SU-DHL-6 (cell line): Measurements from ENCODE around the gene DNM1.

Experiments
- EZH2phosphoT487 ChIP-seq: fragments of 200-600 bp; sonication (generic), shearing (Covaris generic); conservative IDR thresholded peaks from 2 replicates; pipeline ENCODE4 v1.6.1; 2018; ENCODE audit warnings: mild to moderate bottlenecking, antibody characterized with exemption, low read length, moderate library complexity, mixed read lengths
- TF ChIP-seq, protein P1 (sequence below): fragments of 200-600 bp; sonication (generic); IDR thresholded peaks from one replicate; pipeline ENCODE4 v1.5.1; 2017; ENCODE audit warnings: antibody characterized with exemption, mild to moderate bottlenecking, low read length, moderate library complexity; ENCODE audit not compliant: insufficient read depth, poor library complexity, severe bottlenecking

DNA sequence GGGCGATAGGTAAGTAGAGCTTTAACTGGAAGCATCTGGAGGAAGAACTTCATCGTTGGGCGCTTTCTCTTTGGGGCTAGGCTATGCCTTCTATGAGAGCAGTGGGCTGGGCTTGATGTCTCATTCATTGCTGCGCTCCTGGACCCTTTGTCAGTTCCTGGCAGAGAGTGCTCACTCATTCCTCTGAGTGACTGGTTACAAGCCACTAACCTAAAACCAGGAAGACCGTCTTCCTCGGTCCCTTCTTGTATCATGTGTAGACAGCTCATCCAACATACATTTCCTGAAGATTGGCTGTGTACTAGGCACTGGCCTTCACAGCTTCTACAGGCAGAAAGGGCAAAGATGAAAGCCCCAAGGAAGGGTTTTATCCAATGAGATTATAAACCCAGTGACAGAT, 79.3 kb downstream of the DNM1 start:
- TF ChIP-seq, protein P1, sequence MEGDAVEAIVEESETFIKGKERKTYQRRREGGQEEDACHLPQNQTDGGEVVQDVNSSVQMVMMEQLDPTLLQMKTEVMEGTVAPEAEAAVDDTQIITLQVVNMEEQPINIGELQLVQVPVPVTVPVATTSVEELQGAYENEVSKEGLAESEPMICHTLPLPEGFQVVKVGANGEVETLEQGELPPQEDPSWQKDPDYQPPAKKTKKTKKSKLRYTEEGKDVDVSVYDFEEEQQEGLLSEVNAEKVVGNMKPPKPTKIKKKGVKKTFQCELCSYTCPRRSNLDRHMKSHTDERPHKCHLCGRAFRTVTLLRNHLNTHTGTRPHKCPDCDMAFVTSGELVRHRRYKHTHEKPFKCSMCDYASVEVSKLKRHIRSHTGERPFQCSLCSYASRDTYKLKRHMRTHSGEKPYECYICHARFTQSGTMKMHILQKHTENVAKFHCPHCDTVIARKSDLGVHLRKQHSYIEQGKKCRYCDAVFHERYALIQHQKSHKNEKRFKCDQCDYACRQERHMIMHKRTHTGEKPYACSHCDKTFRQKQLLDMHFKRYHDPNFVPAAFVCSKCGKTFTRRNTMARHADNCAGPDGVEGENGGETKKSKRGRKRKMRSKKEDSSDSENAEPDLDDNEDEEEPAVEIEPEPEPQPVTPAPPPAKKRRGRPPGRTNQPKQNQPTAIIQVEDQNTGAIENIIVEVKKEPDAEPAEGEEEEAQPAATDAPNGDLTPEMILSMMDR = no peak
- no peak for TF ChIP-seq EZH2phosphoT487
